Measurements from ENCODE around the gene CNTNAP5.

- TF ChIP-seq, protein P1, sequence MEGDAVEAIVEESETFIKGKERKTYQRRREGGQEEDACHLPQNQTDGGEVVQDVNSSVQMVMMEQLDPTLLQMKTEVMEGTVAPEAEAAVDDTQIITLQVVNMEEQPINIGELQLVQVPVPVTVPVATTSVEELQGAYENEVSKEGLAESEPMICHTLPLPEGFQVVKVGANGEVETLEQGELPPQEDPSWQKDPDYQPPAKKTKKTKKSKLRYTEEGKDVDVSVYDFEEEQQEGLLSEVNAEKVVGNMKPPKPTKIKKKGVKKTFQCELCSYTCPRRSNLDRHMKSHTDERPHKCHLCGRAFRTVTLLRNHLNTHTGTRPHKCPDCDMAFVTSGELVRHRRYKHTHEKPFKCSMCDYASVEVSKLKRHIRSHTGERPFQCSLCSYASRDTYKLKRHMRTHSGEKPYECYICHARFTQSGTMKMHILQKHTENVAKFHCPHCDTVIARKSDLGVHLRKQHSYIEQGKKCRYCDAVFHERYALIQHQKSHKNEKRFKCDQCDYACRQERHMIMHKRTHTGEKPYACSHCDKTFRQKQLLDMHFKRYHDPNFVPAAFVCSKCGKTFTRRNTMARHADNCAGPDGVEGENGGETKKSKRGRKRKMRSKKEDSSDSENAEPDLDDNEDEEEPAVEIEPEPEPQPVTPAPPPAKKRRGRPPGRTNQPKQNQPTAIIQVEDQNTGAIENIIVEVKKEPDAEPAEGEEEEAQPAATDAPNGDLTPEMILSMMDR (IDR thresholded peaks at IDR 0.05) = no peak
- TF ChIP-seq POLR2A (IDR thresholded peaks at IDR 0.05) = no peak
- TF ChIP-seq EP300 (IDR thresholded peaks at IDR 0.05) = no peak
- TF ChIP-seq POLR2AphosphoS5 (IDR thresholded peaks at IDR 0.05) = no peak
Observed at GRCh38 chr2:124437811-124438210, 412.7 kb downstream of the CNTNAP5 start.
